ENCODE results near the gene KIAA1614.

KIAA1614 gene

DNA sequence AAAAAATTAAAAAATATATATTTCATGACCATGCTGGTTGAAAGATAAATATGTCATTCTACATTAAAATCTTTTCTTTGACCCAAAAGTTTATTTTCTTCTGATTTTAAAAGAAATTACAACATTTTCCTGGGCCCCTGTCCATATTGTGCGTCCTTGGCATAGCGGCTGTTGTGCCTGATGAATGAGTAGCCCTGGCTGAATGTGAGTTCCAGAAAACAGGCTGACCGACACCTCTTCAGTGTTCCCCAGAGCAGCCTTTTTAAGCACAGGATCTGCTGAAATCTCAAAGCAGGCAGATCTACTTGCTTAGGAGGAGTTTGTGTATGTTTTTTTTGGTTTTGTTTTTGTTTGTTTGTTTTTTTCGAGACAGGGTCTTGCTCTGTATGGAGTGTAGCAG, 19.7 kb downstream of the KIAA1614 start:
- Histone ChIP-seq H3K36me3 (ENCODE audit: insufficient read depth, low read length) (no peaks in the 10 kb centered on the region), H3K27ac (no peak overlapping the region), H3K4me3 (no peak overlapping the region), H3K9me3 (ENCODE audit: low read depth, low read length) (no peaks in the 10 kb centered on the region), H3K9ac (ENCODE audit: insufficient read length) (no peak overlapping the region)
- TF ChIP-seq FOXP2 (optimal IDR thresholded peaks at IDR 0.05; ENCODE audit: control extremely low read depth, extremely low read length, insufficient read depth): no peak
- TF ChIP-seq POLR2AphosphoS5 (IDR thresholded peaks at IDR 0.05; ENCODE audit: borderline replicate concordance, low read depth, low read length): no peak
- no peak for TF ChIP-seq EZH2 (IDR thresholded peaks at IDR 0.05)
- no peak for DNase-seq (ENCODE audit: low read depth, low spot score)

DNA sequence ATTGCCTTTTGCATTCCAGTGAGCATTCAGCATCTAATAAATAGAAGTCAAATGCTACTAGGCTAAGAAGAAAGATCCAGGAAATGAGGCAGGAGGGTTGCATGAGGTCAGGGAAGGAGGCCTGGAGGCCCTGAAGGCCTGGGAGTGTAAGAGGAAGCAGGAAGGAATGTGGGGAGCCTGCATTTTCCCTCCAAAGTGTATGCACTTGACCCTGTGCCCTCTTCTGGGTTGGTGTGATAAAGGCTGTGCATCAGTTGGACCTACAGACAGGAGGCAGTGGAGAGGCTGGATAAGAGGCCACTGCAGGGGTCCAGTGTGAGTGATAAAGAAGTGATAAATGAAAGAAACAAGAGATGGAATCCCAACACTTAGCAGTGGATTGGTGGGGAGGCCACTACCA, 20.4 kb downstream of the KIAA1614 start:
- no peaks in the 10 kb centered on the region for H3K9me3 ChIP-seq (ENCODE audit: low read depth, low read length)
- DNase-seq (ENCODE audit: low read depth, low spot score): no peak
- TF ChIP-seq EZH2 (IDR thresholded peaks at IDR 0.05) (no peak), FOXP2 (optimal IDR thresholded peaks at IDR 0.05; ENCODE audit: control extremely low read depth, extremely low read length, insufficient read depth) (no peak), POLR2AphosphoS5 (IDR thresholded peaks at IDR 0.05; ENCODE audit: borderline replicate concordance, low read depth, low read length) (no peak)
- no peak overlapping the region for H3K9ac ChIP-seq (ENCODE audit: insufficient read length)
- no peaks in the 10 kb centered on the region for H3K36me3 ChIP-seq (ENCODE audit: insufficient read depth, low read length)
- no peak overlapping the region for H3K27ac ChIP-seq
- H3K4me3 ChIP-seq: no peak overlapping the region

DNA sequence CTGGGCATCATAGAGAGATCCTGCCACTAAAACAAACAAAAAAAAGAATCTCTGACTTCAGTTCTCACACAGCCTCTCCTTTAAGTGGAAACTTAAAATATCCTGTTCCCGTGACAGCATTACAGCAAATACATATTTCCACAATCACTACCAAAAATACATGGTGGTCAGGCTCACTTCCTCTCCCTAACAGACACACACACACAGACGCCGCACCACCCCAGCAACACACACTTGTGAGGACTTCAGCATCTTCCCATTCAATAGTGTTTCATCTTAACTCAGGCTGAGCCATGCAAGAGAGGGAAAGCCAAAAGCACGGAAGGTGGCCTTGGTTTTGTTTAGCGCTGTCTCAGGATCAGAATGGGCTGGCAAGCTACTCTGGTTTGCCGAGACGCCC, 21.9 kb downstream of the KIAA1614 start:
- no peak overlapping the region for H3K4me3 ChIP-seq
- no peak for DNase-seq (ENCODE audit: low read depth, low spot score)
- H3K27ac ChIP-seq: no peak overlapping the region

DNA sequence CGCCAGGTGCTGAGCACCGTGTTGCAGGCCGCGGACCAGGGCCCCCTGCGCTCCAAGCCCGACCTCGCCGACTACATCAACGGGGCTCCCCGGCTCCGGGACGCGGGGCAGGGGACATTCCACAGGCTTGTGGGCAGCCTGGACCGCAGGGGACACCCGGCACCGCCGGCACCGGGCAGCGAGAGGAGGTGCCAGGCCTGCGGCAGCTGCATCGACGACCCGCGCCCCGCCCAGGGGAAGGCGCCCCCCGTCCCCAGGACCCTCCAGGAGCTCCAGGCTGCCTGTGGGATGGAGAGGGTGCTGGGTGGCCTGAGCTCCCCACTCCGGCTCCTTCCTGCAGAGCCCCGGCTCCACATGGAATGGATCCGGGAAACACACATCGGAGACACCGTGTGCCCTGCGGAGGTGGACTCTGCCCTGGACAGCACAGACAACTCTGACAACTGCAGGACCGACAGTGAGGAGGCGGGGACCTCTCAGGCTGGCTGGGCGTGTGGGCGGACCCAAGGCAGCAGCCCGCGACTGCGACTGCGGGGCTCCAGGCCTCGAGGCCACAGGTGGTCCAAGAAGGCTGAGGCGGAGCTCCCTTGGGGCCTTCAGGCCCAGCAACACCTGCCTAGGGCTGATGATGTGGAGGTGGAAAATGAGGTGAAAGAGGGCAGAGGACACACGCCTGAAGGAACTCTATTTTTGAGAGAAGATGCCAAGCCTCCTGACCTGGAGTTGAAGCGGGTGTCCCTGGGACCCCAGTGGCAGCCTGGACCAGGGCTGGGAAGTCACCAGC, 22.8 kb downstream of the KIAA1614 start:
- H3K36me3 ChIP-seq (ENCODE audit: insufficient read depth, low read length): no peaks in the 10 kb centered on the region
- no peaks in the 10 kb centered on the region for H3K9me3 ChIP-seq (ENCODE audit: low read depth, low read length)
- no peak overlapping the region for H3K4me3 ChIP-seq
- TF ChIP-seq EZH2 (IDR thresholded peaks at IDR 0.05) (no peak), POLR2AphosphoS5 (IDR thresholded peaks at IDR 0.05; ENCODE audit: borderline replicate concordance, low read depth, low read length) (no peak), FOXP2 (optimal IDR thresholded peaks at IDR 0.05; ENCODE audit: control extremely low read depth, extremely low read length, insufficient read depth) (no peak)
- H3K9ac ChIP-seq (ENCODE audit: insufficient read length): no peak overlapping the region
- no peak overlapping the region for H3K27ac ChIP-seq
- DNase-seq (ENCODE audit: low read depth, low spot score): no peak

More for the DNA sequence above, 21.9 kb downstream of the KIAA1614 start:
- no peak for TF ChIP-seq FOXP2 (optimal IDR thresholded peaks at IDR 0.05; ENCODE audit: control extremely low read depth, extremely low read length, insufficient read depth)
- no peak for TF ChIP-seq POLR2AphosphoS5 (IDR thresholded peaks at IDR 0.05; ENCODE audit: borderline replicate concordance, low read depth, low read length)
- TF ChIP-seq EZH2 (IDR thresholded peaks at IDR 0.05): no peak
- Histone ChIP-seq H3K9ac (ENCODE audit: insufficient read length) (no peak overlapping the region), H3K9me3 (ENCODE audit: low read depth, low read length) (no peaks in the 10 kb centered on the region), H3K36me3 (ENCODE audit: insufficient read depth, low read length) (no peaks in the 10 kb centered on the region)

DNA sequence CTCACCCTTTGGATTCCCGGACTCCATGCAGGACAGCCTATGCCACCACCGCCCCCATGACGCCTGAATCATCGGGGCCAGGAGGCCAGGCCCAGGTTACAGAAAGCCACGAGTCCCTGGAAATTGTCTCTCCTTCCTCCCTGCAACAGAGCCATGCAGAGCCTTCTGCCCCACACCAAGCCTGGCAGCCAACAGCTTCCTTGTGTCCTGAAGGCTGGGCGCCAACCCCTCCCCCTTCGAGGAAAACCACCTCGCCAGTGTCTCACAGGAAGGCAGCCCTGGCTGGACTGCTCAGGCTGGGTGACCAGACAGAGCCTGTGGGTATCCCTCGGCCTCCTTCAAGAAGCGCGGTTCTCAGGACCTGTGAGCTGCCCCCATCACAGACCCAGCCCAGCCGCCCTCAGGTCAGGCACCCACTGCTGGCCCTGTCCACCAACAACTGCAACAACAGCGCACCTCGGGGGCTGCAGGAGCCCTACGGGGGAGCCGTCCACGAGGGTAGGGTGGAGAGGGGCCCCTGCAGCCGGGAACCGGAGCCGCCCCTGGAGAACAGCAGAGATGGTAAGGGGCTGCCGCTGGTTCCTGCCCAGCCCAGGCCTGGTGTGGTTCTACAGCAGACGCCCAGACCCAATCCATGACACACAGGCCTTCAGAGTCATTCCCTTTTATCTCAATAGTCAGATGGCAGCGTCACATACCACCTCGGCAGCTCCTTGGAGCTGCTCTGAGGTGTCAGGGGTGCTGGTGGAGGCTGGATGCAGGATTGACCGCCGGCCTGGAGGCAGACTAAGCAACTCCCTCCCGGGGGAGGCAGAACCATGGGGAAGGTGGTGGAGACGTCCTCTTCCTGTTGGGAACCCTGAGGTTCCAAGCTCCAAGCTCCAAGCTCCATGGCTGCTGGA, 23.7 kb downstream of the KIAA1614 start:
- Histone ChIP-seq H3K27ac (no peak overlapping the region), H3K9ac (ENCODE audit: insufficient read length) (no peak overlapping the region), H3K36me3 (ENCODE audit: insufficient read depth, low read length) (no peaks in the 10 kb centered on the region), H3K4me3 (no peak overlapping the region), H3K9me3 (ENCODE audit: low read depth, low read length) (no peaks in the 10 kb centered on the region)
- DNase-seq (ENCODE audit: low read depth, low spot score): no peak
- no peak for TF ChIP-seq EZH2 (IDR thresholded peaks at IDR 0.05)
- TF ChIP-seq POLR2AphosphoS5 (IDR thresholded peaks at IDR 0.05; ENCODE audit: borderline replicate concordance, low read depth, low read length): no peak
- TF ChIP-seq FOXP2 (optimal IDR thresholded peaks at IDR 0.05; ENCODE audit: control extremely low read depth, extremely low read length, insufficient read depth): no peak

DNA sequence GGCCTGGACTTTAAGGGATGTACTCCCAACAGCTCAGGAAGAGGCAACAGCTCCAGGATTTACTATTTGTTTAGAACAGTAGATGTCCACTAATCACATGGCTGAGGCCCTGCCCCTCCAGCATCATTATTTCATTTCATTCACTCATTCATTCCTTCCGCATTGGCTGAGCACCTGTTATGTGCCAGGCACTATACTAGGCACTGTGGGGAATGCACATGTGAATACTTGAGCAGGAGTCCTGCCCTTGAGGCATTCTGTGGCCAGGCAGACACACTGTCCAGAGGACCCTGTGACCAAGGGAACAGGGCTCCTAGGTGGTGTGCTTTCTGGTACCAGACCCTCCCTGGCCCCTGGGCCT, 24.3 kb downstream of the KIAA1614 start:
- Histone ChIP-seq H3K9ac (ENCODE audit: insufficient read length) (no peak overlapping the region), H3K9me3 (ENCODE audit: low read depth, low read length) (no peaks in the 10 kb centered on the region), H3K4me3 (no peak overlapping the region), H3K36me3 (ENCODE audit: insufficient read depth, low read length) (no peaks in the 10 kb centered on the region), H3K27ac (no peak overlapping the region)
- TF ChIP-seq EZH2 (IDR thresholded peaks at IDR 0.05): no peak
- TF ChIP-seq POLR2AphosphoS5 (IDR thresholded peaks at IDR 0.05; ENCODE audit: borderline replicate concordance, low read depth, low read length): no peak
- TF ChIP-seq FOXP2 (optimal IDR thresholded peaks at IDR 0.05; ENCODE audit: control extremely low read depth, extremely low read length, insufficient read depth): no peak
- DNase-seq (ENCODE audit: low read depth, low spot score): no peak

DNA sequence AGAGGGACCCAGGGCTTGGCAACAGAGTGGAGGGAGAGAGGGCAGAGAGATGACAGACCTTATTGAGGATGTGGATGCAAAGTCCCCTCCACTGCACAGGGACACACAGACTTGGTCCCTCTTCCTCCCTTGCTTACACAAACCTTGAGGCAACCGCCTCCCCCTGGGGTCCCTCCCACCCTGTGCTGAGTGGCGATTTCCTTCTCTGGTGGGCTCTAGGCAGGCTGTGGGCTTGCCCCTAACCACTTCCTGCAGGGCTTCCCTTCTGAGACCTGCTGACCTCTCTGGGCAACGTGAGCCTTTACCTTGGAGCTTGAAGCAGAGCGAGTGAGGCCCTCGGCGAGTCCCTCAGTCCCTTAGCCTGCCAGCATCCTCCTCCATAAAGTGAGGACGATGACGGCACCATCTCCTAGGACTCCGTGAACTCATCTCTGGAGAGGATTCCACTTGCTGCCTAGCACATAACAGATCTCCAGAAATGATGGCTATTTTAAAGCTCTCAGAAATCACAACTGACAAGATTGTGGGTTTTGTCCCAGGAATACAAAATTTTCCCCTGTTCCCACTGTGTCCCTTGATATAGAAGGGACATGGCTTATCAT, 25.0 kb downstream of the KIAA1614 start:
- no peak overlapping the region for H3K9ac ChIP-seq (ENCODE audit: insufficient read length)
- H3K9me3 ChIP-seq (ENCODE audit: low read depth, low read length): no peaks in the 10 kb centered on the region
- H3K27ac ChIP-seq: no peak overlapping the region
- TF ChIP-seq EZH2 (IDR thresholded peaks at IDR 0.05) (no peak), POLR2AphosphoS5 (IDR thresholded peaks at IDR 0.05; ENCODE audit: borderline replicate concordance, low read depth, low read length) (no peak), FOXP2 (optimal IDR thresholded peaks at IDR 0.05; ENCODE audit: control extremely low read depth, extremely low read length, insufficient read depth) (no peak)
- H3K4me3 ChIP-seq: no peak overlapping the region
- H3K36me3 ChIP-seq (ENCODE audit: insufficient read depth, low read length): no peaks in the 10 kb centered on the region
- no peak for DNase-seq (ENCODE audit: low read depth, low spot score)

DNA sequence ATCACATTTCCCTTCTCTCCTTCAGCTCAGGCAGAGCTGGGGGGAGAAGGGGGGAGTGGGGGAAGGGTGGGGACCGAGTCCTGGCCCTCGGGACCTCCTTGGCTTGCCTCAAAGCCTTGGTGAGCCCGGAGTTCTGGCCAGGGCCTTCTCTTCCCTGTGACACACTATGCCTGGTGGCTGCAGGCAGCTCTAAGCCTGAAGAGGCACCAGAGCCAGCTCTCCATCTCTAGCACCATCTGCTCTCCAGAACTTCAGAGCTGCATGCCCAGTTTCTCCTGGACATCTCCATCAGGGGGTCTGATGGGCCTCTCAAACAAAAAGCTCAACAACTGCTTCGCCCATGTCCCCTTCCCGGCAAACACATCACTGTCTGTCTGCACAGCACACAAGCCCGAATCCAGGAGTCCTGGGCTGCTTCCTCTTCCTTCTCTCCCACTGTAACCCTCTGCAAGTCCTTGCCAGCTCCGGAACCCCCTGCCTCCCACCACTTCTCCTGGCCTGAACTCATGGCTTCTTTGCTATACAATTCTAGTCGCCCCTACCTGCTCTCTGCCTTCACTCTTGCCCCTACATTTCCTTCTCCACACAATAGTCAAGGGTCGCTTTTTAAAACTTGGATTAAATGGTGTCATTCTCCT, 26.5 kb downstream of the KIAA1614 start:
- H3K27ac ChIP-seq: no peak overlapping the region
- DNase-seq (ENCODE audit: low read depth, low spot score): no peak
- no peak for TF ChIP-seq EZH2 (IDR thresholded peaks at IDR 0.05)
- TF ChIP-seq POLR2AphosphoS5 (IDR thresholded peaks at IDR 0.05; ENCODE audit: borderline replicate concordance, low read depth, low read length): no peak
- TF ChIP-seq FOXP2 (optimal IDR thresholded peaks at IDR 0.05; ENCODE audit: control extremely low read depth, extremely low read length, insufficient read depth): no peak
- no peak overlapping the region for H3K4me3 ChIP-seq
- no peak overlapping the region for H3K9ac ChIP-seq (ENCODE audit: insufficient read length)
- H3K36me3 ChIP-seq (ENCODE audit: insufficient read depth, low read length): no peaks in the 10 kb centered on the region
- H3K9me3 ChIP-seq (ENCODE audit: low read depth, low read length): no peaks in the 10 kb centered on the region
